ENCODE data around the gene CDK5. TPM values are rescaled to one million over a fixed set of nuclear protein-coding genes. Genes with fewer than 3 reads are reported as not detected.
"Not testable (repeated sequence)": the region's sequence is repeated elsewhere in the genome, so short reads cannot be mapped to it uniquely, and the experiment has no call there.

CDK5 gene
- total and polyA plus RNA-seq, 2 donors from 2014 or later = 9.1 to 21.5 TPM

GRCh38 chr7:151028948-151029501 lies 28.7 kb downstream of the CDK5 start:
- peak overlapping the region; percentile 83 to 98 (median 94) for H3K4me3 ChIP-seq (ENCODE audit: low read length in 3 of 3)
- H3K27me3 ChIP-seq (ENCODE audit: control insufficient read depth, insufficient read depth, low read length) = no peaks in the 10 kb centered on the region
- H3K9me3 ChIP-seq (ENCODE audit: control insufficient read depth in 2 of 3, insufficient read depth in 1 of 3, low read length in 3 of 3) = no peaks in the 10 kb centered on the region
- no peak for TF ChIP-seq CTCF (IDR thresholded peaks at IDR 0.05; ENCODE audit: borderline replicate concordance, extremely low read depth, insufficient read depth)
- H3K36me3 ChIP-seq (ENCODE audit: control insufficient read depth in 2 of 3, insufficient read depth in 3 of 3, low read length in 3 of 3) = no peaks in the 10 kb centered on the region
- peak overlapping the region; percentile 81 to 82 for H3K27ac ChIP-seq (ENCODE audit: low read depth in 2 of 2, low read length in 2 of 2)
- FAIRE-seq (no peak), DNase-seq (no peak)
- intact Hi-C loops (cut with DNase I) = no loop called here
- H3K4me1 ChIP-seq (ENCODE audit: control insufficient read depth in 2 of 3, insufficient read depth in 2 of 3, low read depth in 1 of 3, low read length in 3 of 3) = no peaks in the 10 kb centered on the region
- H3K9ac ChIP-seq (ENCODE audit: low read length in 3 of 3) = peak overlapping the region; percentile 54 to 82 (median 72)

- Histone ChIP-seq H3K4me1 (ENCODE audit: control insufficient read depth in 2 of 3, insufficient read depth in 2 of 3, low read depth in 1 of 3, low read length in 3 of 3) (no peaks in the 10 kb centered on the region), H3K9me3 (ENCODE audit: control insufficient read depth in 2 of 3, insufficient read depth in 1 of 3, low read length in 3 of 3) (no peaks in the 10 kb centered on the region), H3K27me3 (ENCODE audit: control insufficient read depth, insufficient read depth, low read length) (no peaks in the 10 kb centered on the region), H3K27ac (ENCODE audit: low read depth in 2 of 2, low read length in 2 of 2) (peak within 1 kb of the TSS; percentile 81 to 82), H3K36me3 (ENCODE audit: control insufficient read depth in 2 of 3, insufficient read depth in 3 of 3, low read length in 3 of 3) (no peaks in the 10 kb centered on the region), H3K4me3 (ENCODE audit: low read length in 3 of 3) (peak within 1 kb of the TSS; percentile 83 to 98 (median 94)), H3K9ac (ENCODE audit: low read length in 3 of 3) (peak within 1 kb of the TSS; percentile 54 to 82 (median 72))
- intact Hi-C loops (cut with DNase I) = no loop called here
- DNase-seq (peak; percentile 99 to 100 (median 99)), FAIRE-seq (peak; percentile 91)
- peak; percentile 51 for TF ChIP-seq CTCF (IDR thresholded peaks at IDR 0.05; ENCODE audit: borderline replicate concordance, extremely low read depth, insufficient read depth)
These were observed 29.4 kb downstream of the CDK5 start, which contains the start of gene ABCB8 for GRCh38 chr7:151028131-151028947. TSS of gene ABCB8 (plus strand) at chr7:151028450. CDS start at chr7:151028516, 66 bp downstream.

GRCh38 chr7:151027728-151028130 lies 30.0 kb downstream of the CDK5 start:
- Histone ChIP-seq H3K27ac (ENCODE audit: low read depth in 2 of 2, low read length in 2 of 2) (peak overlapping the region in 1 of 2 donors; percentile 48), H3K9ac (ENCODE audit: low read length in 3 of 3) (peak overlapping the region in 2 of 3 donors; percentile 55 to 72), H3K4me3 (ENCODE audit: low read length in 3 of 3) (peak overlapping the region; percentile 76 to 98 (median 82))
- H3K27me3 ChIP-seq (ENCODE audit: control insufficient read depth, insufficient read depth, low read length); H3K4me1 ChIP-seq (ENCODE audit: control insufficient read depth in 2 of 3, insufficient read depth in 2 of 3, low read depth in 1 of 3, low read length in 3 of 3); FAIRE-seq; DNase-seq; intact Hi-C loops (cut with DNase I); H3K9me3 ChIP-seq (ENCODE audit: control insufficient read depth in 2 of 3, insufficient read depth in 1 of 3, low read length in 3 of 3); H3K36me3 ChIP-seq (ENCODE audit: control insufficient read depth in 2 of 3, insufficient read depth in 3 of 3, low read length in 3 of 3): not testable (repeated sequence)

GRCh38 chr7:151026771-151027727 lies 30.6 kb downstream of the CDK5 start:
- H3K27ac ChIP-seq (ENCODE audit: low read depth in 2 of 2, low read length in 2 of 2); FAIRE-seq; H3K4me1 ChIP-seq (ENCODE audit: control insufficient read depth in 2 of 3, insufficient read depth in 2 of 3, low read depth in 1 of 3, low read length in 3 of 3); H3K27me3 ChIP-seq (ENCODE audit: control insufficient read depth, insufficient read depth, low read length); H3K9me3 ChIP-seq (ENCODE audit: control insufficient read depth in 2 of 3, insufficient read depth in 1 of 3, low read length in 3 of 3); H3K36me3 ChIP-seq (ENCODE audit: control insufficient read depth in 2 of 3, insufficient read depth in 3 of 3, low read length in 3 of 3); intact Hi-C loops (cut with DNase I); DNase-seq: not testable (repeated sequence)
- Histone ChIP-seq H3K4me3 (ENCODE audit: low read length in 3 of 3) (peak overlapping the region in 2 of 3 donors; percentile 82 to 98), H3K9ac (ENCODE audit: low read length in 3 of 3) (peak overlapping the region in 1 of 3 donors; percentile 55)
